ENCODE results near the gene HS3ST6.
"Not testable (repeated sequence)": the region's sequence is repeated elsewhere in the genome, so short reads cannot be mapped to it uniquely, and the experiment has no call there.

The HS3ST6 gene

GRCh38 chr16:1906055-1906845 lies 12.0 kb downstream of the HS3ST6 start:
- no peak for DNase-seq

- no peak for DNase-seq
These were observed 14.1 kb downstream of the HS3ST6 start for GRCh38 chr16:1903845-1904840.

- DNase-seq, result no peak
These were observed 15.0 kb downstream of the HS3ST6 start for GRCh38 chr16:1903220-1903574.

- no peak for DNase-seq
These were observed 15.5 kb downstream of the HS3ST6 start for GRCh38 chr16:1902547-1903219.

- no peak for DNase-seq
These were observed 17.8 kb downstream of the HS3ST6 start for GRCh38 chr16:1900452-1900774.

GRCh38 chr16:1899641-1900451 lies 18.4 kb downstream of the HS3ST6 start:
- DNase-seq, result no peak

GRCh38 chr16:1897692-1898091 lies 20.5 kb downstream of the HS3ST6 start:
- not testable (repeated sequence) for DNase-seq

GRCh38 chr16:1895949-1896675 lies 22.1 kb downstream of the HS3ST6 start:
- DNase-seq, result no peak

GRCh38 chr16:1895068-1895467 lies 23.1 kb downstream of the HS3ST6 start:
- no peak for DNase-seq

- no peak for DNase-seq
These were observed 27.5 kb downstream of the HS3ST6 start for GRCh38 chr16:1890708-1891050.

GRCh38 chr16:1890024-1890707 lies 28.0 kb downstream of the HS3ST6 start:
- DNase-seq, result no peak

GRCh38 chr16:1887711-1888354 lies 30.4 kb downstream of the HS3ST6 start:
- no peak for DNase-seq

GRCh38 chr16:1884889-1885288 lies 33.3 kb downstream of the HS3ST6 start:
- DNase-seq, result no peak

- peak; percentile 37 for DNase-seq
These were observed 34.0 kb downstream of the HS3ST6 start for GRCh38 chr16:1884155-1884760.

- DNase-seq, result not testable (repeated sequence)
These were observed 37.0 kb downstream of the HS3ST6 start for GRCh38 chr16:1881172-1881571.

GRCh38 chr16:1879477-1879876 lies 38.7 kb downstream of the HS3ST6 start:
- DNase-seq, result no peak

GRCh38 chr16:1878256-1878655 lies 40.0 kb downstream of the HS3ST6 start:
- no peak for DNase-seq

- no peak for DNase-seq
These were observed 40.4 kb downstream of the HS3ST6 start for GRCh38 chr16:1877804-1878203.

GRCh38 chr16:1877089-1877488 lies 41.1 kb downstream of the HS3ST6 start:
- DNase-seq, result no peak

GRCh38 chr16:1876468-1876867 lies 41.7 kb downstream of the HS3ST6 start:
- no peak for DNase-seq
